ENCODE data around the gene MBD3L3. TPM values are rescaled to one million over a fixed set of nuclear protein-coding genes. Genes with fewer than 3 reads are reported as not detected.

Gene MBD3L3
- not detected in 5 replicates for total RNA-seq (2022; extraction: Qiagen RNA extraction; ENCODE audit: low read depth)

DNA sequence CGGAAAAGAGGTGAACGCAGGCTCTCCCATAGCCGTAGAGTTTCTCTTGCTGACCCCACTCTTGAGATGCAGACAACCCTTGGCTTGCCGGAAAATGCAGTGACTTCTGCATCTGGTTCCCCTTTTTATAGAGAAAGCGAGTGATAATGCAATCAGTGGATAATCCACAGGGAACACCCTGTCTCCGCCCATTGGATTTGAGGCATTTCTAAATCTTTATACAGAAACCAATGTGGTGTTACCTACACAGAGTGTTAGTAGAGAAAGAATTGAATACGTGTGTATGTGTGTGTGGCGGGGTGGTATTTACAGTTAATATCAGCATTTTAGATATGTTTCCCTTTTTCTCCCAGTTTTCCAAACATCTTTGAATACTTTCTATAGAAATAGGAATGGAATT lies at the start of gene MBD3L3:
MBD3L3 (minus strand) TSS at position 101 of the 400 bp plus-strand sequence; CDS start at position 30, 71 bp downstream.

DNA sequence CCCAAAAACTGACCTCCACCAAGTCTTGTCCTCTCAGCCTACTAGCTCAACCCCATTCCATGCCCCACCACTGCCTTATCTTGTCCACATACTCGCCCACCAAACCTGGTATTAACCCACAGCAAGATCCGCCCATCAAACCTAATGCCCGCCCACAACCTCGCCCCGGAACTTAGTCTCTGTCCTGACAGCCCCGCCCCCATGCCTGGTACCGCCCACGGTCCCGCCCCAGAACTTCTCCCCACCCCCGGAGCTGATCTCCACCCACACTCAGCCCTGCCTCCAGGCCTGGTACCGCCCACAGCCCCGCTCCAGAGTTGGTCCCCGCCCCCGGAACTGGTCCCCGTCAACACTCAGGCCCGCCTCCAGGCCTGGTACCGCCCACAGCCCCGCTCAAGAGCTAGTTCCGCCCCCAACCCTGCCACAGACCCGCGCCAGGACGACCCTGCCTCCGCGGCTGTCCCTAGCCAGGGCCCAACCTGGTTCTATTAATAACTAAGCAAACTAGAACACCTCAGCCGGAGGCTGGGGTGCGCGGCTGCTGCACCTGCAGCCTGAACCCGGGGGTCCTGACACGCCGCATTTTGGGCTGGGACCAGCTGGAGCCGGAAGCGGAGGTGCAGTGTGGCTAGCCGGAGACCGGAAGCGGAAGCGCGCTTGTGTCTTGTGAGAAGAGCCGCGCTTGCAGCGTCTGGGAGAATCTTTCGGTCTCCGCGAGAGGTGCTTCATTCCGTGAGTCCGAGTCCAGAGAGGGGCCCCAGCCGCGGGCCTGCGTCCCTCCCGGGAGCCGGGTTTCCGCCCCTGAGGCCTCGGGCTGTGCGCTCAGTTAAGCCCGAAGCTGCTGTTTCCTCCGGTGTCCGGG lies 10.8 kb upstream of the MBD3L3 start, which contains the start of gene ZNF557:
ZNF557 (plus strand) TSS at position 662 of the 862 bp plus-strand sequence. CDS start 5,372 bp downstream, outside the sequence.

DNA sequence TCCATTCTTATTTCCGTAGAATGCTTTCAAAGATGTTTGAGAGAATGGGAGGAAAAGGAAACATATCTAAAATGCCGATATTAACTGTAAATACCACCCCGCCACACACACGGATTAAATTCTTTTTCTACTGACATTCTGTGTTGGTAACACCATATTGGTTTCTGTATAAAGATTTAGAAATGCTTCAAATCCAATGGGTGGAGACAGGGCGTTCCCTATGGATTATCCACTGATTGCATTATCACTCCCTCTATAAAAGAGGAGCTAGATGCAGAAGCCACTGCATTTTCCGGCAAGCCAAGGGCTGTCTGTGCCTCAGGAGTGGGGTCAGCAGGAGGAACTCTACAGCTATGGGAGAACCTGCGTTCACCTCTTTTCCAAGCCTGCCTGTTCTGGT lies 9.5 kb downstream of the MBD3L3 start, which contains the start of gene MBD3L2:
MBD3L2 (plus strand) TSS at position 301 of the 400 bp plus-strand sequence; CDS start at position 354, 53 bp downstream.

DNA sequence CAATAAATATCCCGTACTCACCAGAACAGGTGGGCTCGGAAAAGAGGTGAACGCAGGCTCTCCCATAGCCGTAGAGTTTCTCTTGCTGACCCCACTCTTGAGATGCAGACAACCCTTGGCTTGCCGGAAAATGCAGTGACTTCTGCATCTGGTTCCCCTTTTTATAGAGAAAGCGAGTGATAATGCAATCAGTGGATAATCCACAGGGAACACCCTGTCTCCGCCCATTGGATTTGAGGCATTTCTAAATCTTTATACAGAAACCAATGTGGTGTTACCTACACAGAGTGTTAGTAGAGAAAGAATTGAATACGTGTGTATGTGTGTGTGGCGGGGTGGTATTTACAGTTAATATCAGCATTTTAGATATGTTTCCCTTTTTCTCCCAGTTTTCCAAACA lies 18.4 kb downstream of the MBD3L3 start, which contains the start of gene MBD3L4:
MBD3L4 (minus strand) TSS at position 101 of the 400 bp plus-strand sequence; CDS start at position 66, 35 bp downstream.

DNA sequence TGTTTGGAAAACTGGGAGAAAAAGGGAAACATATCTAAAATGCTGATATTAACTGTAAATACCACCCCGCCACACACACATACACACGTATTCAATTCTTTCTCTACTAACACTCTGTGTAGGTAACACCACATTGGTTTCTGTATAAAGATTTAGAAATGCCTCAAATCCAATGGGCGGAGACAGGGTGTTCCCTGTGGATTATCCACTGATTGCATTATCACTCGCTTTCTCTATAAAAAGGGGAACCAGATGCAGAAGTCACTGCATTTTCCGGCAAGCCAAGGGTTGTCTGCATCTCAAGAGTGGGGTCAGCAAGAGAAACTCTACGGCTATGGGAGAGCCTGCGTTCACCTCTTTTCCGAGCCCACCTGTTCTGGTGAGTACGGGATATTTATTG lies 28.2 kb downstream of the MBD3L3 start, which contains the start of gene MBD3L5:
MBD3L5 (plus strand) TSS at position 301 of the 400 bp plus-strand sequence; CDS start at position 335, 34 bp downstream.

DNA sequence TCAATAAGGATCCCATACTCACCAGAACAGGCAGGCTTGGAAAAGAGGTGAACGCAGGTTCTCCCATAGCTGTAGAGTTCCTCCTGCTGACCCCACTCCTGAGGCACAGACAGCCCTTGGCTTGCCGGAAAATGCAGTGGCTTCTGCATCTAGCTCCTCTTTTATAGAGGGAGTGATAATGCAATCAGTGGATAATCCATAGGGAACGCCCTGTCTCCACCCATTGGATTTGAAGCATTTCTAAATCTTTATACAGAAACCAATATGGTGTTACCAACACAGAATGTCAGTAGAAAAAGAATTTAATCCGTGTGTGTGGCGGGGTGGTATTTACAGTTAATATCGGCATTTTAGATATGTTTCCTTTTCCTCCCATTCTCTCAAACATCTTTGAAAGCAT lies 37.1 kb downstream of the MBD3L3 start, which contains the start of gene MBD3L2B:
MBD3L2B (minus strand) TSS at position 101 of the 400 bp plus-strand sequence; CDS start at position 67, 34 bp downstream.

Other genes with a start within 250 kb of the MBD3L3 start
- gene ADGRE1, start 171.1 kb downstream of the MBD3L3 start, total RNA-seq (2022; extraction: Qiagen RNA extraction; ENCODE audit: low read depth) = 3.8 to 5.4 TPM (median 4.8 TPM) in 5 replicates
- gene MBD3L2B, start 37.2 kb downstream of the MBD3L3 start, total RNA-seq (2022; extraction: Qiagen RNA extraction; ENCODE audit: low read depth) = 0.19 TPM in 1 of 5 replicates, not detected in the others
- not detected in 5 replicates for gene MBD3L5, start 28.1 kb downstream of the MBD3L3 start, total RNA-seq (2022; extraction: Qiagen RNA extraction; ENCODE audit: low read depth)
- not detected in 5 replicates for gene MBD3L4, start 18.5 kb downstream of the MBD3L3 start, total RNA-seq (2022; extraction: Qiagen RNA extraction; ENCODE audit: low read depth)
- not detected in 5 replicates for gene MBD3L2, start 9.4 kb downstream of the MBD3L3 start, total RNA-seq (2022; extraction: Qiagen RNA extraction; ENCODE audit: low read depth)
- 2.5 to 3.0 TPM (median 2.8 TPM) in 5 replicates for gene ZNF557, start 11.0 kb upstream of the MBD3L3 start, total RNA-seq (2022; extraction: Qiagen RNA extraction; ENCODE audit: low read depth)
- gene INSR, start 235.7 kb upstream of the MBD3L3 start, total RNA-seq (2022; extraction: Qiagen RNA extraction; ENCODE audit: low read depth) = 1.8 to 3.3 TPM (median 3.1 TPM) in 5 replicates

All from A549 treated with GW870086 at 1 μM for 4 hours (cell line).